Tibial nerve (tissue), 4 donors: ENCODE data around the gene BBS10.

ENCODE experiments used
- EP300 ChIP-seq, 2 donors: sonication (generic); formaldehyde crosslinking; IDR thresholded peaks; one replicate each; pipeline ENCODE4 v1.6.1; 2017; ENCODE audit warnings: antibody characterized with exemption in 2 of 2, mild to moderate bottlenecking in 1 of 2
- POLR2A ChIP-seq, 2 donors: fragments of 450-650 bp; IDR thresholded peaks; one replicate each; pipeline ENCODE4 v1.6.1; 2017; ENCODE audit warnings: antibody characterized with exemption in 2 of 2, mild to moderate bottlenecking in 2 of 2, moderate library complexity in 2 of 2
- TF ChIP-seq, protein P1 (sequence below), 5 experiments: fragments of 200-600 bp in 3 of 5; fragments of 450-650 bp in 2 of 5; sonication (generic) in 3 of 5; IDR thresholded peaks; one replicate each; pipeline ENCODE4 v1.5.1; 2016 to 2019; ENCODE audit warnings: antibody characterized with exemption in 5 of 5, mild to moderate bottlenecking in 3 of 5, moderate library complexity in 2 of 5

- TF ChIP-seq, protein P1, sequence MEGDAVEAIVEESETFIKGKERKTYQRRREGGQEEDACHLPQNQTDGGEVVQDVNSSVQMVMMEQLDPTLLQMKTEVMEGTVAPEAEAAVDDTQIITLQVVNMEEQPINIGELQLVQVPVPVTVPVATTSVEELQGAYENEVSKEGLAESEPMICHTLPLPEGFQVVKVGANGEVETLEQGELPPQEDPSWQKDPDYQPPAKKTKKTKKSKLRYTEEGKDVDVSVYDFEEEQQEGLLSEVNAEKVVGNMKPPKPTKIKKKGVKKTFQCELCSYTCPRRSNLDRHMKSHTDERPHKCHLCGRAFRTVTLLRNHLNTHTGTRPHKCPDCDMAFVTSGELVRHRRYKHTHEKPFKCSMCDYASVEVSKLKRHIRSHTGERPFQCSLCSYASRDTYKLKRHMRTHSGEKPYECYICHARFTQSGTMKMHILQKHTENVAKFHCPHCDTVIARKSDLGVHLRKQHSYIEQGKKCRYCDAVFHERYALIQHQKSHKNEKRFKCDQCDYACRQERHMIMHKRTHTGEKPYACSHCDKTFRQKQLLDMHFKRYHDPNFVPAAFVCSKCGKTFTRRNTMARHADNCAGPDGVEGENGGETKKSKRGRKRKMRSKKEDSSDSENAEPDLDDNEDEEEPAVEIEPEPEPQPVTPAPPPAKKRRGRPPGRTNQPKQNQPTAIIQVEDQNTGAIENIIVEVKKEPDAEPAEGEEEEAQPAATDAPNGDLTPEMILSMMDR (IDR thresholded peaks at IDR 0.05), result no peak
- TF ChIP-seq POLR2A (IDR thresholded peaks at IDR 0.05) (no peak), EP300 (IDR thresholded peaks at IDR 0.05) (no peak)
These were observed 7.9 kb upstream of the BBS10 start for GRCh38 chr12:76356071-76356470.
